Rectal smooth muscle tissue (tissue), 1 donor: ENCODE data around the gene DPYSL5.

Experiments
- H3K27ac ChIP-seq: one replicate; pipeline ENCODE4 v1.7.0; 2013; ENCODE audit warnings: low read depth, low read length, inconsistent platforms
- H3K27me3 ChIP-seq: one replicate; pipeline ENCODE4 v1.7.0; 2013; ENCODE audit warnings: low read length; ENCODE audit not compliant: control insufficient read depth, insufficient read depth
- H3K36me3 ChIP-seq: one replicate; pipeline ENCODE4 v1.7.0; 2013; ENCODE audit warnings: low read length; ENCODE audit not compliant: control insufficient read depth, insufficient read depth
- H3K4me1 ChIP-seq: one replicate; pipeline ENCODE4 v1.7.0; 2013; ENCODE audit warnings: low read length; ENCODE audit not compliant: control insufficient read depth, insufficient read depth
- H3K4me3 ChIP-seq: one replicate; pipeline ENCODE4 v1.7.0; 2013; ENCODE audit warnings: low read length
- H3K9ac ChIP-seq: one replicate; pipeline ENCODE4 v1.7.0; 2013; ENCODE audit warnings: low read length

DPYSL5 gene

DNA sequence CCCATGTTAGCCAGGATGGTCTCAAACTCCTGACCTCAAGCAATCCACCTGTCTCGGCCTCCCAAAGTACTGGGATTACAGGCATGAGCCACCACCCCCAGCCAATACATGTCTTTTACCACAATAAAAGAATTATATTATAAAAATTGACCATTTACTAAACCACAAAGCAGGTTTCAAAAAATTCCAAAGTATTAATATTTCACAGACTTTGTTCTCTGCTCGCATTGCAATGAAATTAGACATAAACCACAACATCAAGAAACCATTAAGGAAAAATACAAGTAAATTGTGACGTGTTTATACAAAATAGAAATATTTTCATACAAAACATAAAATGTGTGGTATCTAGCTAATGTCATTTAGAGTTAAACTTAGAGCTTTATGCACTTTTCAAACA is 109.1 kb downstream of the DPYSL5 start:
- no peaks in the 10 kb centered on the region for H3K36me3 ChIP-seq
- no peak overlapping the region for H3K27ac ChIP-seq
- H3K4me3 ChIP-seq = no peak overlapping the region
- H3K4me1 ChIP-seq = no peaks in the 10 kb centered on the region
- no peaks in the 10 kb centered on the region for H3K27me3 ChIP-seq
- no peak overlapping the region for H3K9ac ChIP-seq

DNA sequence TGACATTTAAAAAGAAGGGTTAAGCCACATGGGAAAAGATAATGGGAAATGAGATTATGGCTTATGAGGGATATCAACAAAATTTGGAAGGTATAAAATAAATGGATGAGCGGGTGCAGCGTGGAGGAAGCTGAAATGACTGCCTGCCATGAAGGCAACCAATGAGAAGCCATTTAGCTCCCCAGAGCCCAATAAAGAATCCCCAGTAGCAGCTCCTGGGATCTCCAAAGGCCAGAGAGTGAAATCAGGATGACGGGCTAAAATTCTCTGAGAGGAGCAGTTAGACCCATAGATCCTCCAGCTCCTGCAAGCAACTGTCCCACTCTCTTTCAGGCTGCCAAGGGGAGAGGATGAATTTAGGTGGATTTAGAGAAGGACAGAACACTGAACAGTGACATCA is 109.6 kb downstream of the DPYSL5 start:
- Histone ChIP-seq H3K4me1 (no peaks in the 10 kb centered on the region), H3K9ac (no peak overlapping the region), H3K36me3 (no peaks in the 10 kb centered on the region), H3K27me3 (no peaks in the 10 kb centered on the region), H3K4me3 (no peak overlapping the region), H3K27ac (no peak overlapping the region)

GRCh38 chr2:26959331-26959730 is 111.4 kb downstream of the DPYSL5 start:
- no peaks in the 10 kb centered on the region for H3K27me3 ChIP-seq
- no peaks in the 10 kb centered on the region for H3K4me1 ChIP-seq
- H3K27ac ChIP-seq = no peak overlapping the region
- no peak overlapping the region for H3K4me3 ChIP-seq
- H3K9ac ChIP-seq = no peak overlapping the region
- H3K36me3 ChIP-seq = no peaks in the 10 kb centered on the region

DNA sequence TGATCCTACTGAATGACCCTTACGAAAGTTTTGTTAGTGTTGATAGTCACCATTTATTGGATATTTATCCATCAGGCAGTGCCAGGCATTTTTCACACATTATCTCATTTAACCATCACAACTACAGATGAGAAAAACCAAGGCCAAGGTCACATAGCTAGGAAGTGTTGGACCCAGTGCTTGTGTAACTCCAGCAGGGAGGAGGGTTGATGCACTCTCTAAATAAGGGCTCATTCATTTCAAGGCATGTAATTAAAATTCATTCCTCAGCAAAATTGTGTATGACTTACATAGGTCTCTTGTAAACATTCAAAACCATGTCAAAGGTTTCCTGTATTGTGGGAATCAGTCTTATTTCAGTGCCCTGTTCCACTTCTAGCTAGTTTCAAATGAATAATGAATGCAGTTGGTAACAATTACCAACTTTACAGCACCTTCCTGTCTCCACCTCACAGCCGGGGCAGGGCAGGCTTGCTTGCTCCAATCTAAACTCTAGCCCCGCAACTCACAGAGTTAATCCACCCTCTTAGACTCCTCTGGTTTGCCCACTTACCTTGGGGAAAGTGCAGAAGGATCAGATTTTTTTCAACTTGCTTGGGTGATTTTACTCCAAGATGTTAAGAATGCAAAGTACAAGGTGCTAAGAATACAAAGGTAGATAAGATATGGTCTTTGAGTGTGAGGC is 116.7 kb downstream of the DPYSL5 start:
- no peaks in the 10 kb centered on the region for H3K36me3 ChIP-seq
- H3K4me3 ChIP-seq = no peak overlapping the region
- H3K27me3 ChIP-seq = no peaks in the 10 kb centered on the region
- no peaks in the 10 kb centered on the region for H3K4me1 ChIP-seq
- no peak overlapping the region for H3K27ac ChIP-seq
- no peak overlapping the region for H3K9ac ChIP-seq

GRCh38 chr2:26968001-26968400 is 120.1 kb downstream of the DPYSL5 start:
- no peaks in the 10 kb centered on the region for H3K36me3 ChIP-seq
- H3K4me3 ChIP-seq = no peak overlapping the region
- no peak overlapping the region for H3K9ac ChIP-seq
- no peaks in the 10 kb centered on the region for H3K27me3 ChIP-seq
- H3K27ac ChIP-seq = no peak overlapping the region
- peaks cover 8% of the 10 kb centered on the region for H3K4me1 ChIP-seq

- Histone ChIP-seq H3K27ac (no peak overlapping the region), H3K4me1 (peaks cover 8% of the 10 kb centered on the region), H3K27me3 (no peaks in the 10 kb centered on the region), H3K9ac (no peak overlapping the region), H3K36me3 (no peaks in the 10 kb centered on the region), H3K4me3 (no peak overlapping the region)
These were observed 121.3 kb downstream of the DPYSL5 start for GRCh38 chr2:26969077-26969844.

- Histone ChIP-seq H3K36me3 (no peaks in the 10 kb centered on the region), H3K9ac (no peak within 1 kb of the TSS), H3K4me1 (peaks cover 8% of the 10 kb centered on the region), H3K4me3 (peak within 1 kb of the TSS; percentile 93), H3K27me3 (no peaks in the 10 kb centered on the region), H3K27ac (peak within 1 kb of the TSS; percentile 56)
These were observed 122.5 kb downstream of the DPYSL5 start, which contains the start of gene MAPRE3 for GRCh38 chr2:26970244-26970927. MAPRE3 (plus strand) TSS chr2:26970637; CDS start chr2:27022219, 51,582 bp downstream.

- peaks cover 8% of the 10 kb centered on the region for H3K4me1 ChIP-seq
- peak overlapping the region; percentile 93 for H3K4me3 ChIP-seq
- no peaks in the 10 kb centered on the region for H3K36me3 ChIP-seq
- H3K27ac ChIP-seq = peak overlapping the region; percentile 56
- no peaks in the 10 kb centered on the region for H3K27me3 ChIP-seq
- H3K9ac ChIP-seq = no peak overlapping the region
These were observed 123.1 kb downstream of the DPYSL5 start for GRCh38 chr2:26970928-26971627.

DNA sequence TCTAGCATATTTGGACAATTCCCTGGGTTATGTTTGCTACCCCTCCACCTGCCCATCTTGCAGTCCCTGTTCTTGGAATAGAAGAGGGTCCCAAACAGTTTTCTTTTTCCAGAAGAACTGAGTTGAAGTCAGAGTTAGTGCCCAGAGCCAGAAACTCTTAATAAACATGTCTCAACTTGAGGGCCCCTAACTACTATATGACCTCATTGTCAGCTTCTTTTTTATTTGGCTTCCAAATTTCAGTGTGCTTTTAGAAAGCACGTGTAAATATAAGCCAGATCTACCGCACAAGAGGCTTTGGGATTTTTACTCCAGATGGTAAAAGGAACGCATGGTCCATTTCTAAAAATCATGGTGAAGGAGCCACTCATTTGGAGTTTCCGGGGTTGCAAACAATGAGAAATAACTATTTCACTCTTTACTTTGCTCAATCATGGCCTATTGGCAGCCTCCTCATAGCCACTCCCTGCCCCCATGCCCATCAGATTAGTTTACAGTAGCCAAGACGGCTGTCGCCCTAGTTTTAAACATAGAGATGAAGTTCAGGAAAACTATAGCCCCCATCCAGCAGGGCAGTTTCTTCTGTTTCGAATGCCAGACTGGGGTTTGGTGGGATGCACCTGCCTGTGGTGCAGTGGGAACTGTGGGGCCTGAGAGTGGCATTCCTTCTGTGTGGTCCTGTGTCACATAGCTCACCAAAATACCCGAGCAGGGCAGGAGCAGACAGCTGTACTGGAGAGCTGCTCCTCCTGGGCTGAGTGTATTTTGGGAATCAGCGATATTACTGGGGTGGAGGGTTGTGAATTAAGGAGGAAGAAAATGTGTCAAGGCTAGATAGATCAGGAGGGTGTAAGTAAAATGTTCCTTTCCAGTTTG is 124.2 kb downstream of the DPYSL5 start:
- Histone ChIP-seq H3K36me3 (no peaks in the 10 kb centered on the region), H3K4me3 (no peak overlapping the region), H3K4me1 (peaks cover 8% of the 10 kb centered on the region), H3K9ac (no peak overlapping the region), H3K27ac (no peak overlapping the region), H3K27me3 (no peaks in the 10 kb centered on the region)

DNA sequence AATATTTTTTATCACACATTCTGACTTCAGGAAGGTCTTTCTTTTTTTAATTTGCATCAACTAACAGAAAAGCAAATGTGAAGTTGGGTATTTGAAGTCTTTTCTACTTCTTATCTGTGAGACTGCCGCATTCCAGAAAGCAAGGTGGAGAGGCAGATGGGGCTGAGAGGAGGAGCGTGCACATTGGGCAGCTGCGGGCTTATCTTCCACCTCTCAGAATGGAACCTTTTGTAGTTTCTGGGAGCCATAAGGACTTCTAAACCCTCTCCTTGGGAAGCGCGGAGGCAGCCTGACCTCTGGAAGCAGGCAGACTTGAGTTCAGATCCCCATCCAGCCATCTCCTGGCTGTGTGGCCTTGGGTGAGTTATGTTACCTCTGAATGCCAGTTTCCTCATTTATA is 126.4 kb downstream of the DPYSL5 start:
- Histone ChIP-seq H3K27me3 (no peaks in the 10 kb centered on the region), H3K4me3 (no peak overlapping the region), H3K9ac (no peak overlapping the region), H3K36me3 (no peaks in the 10 kb centered on the region), H3K27ac (no peak overlapping the region), H3K4me1 (peaks cover 8% of the 10 kb centered on the region)

- no peak overlapping the region for H3K9ac ChIP-seq
- H3K36me3 ChIP-seq = no peaks in the 10 kb centered on the region
- no peak overlapping the region for H3K4me3 ChIP-seq
- H3K27me3 ChIP-seq = no peaks in the 10 kb centered on the region
- peaks cover 6% of the 10 kb centered on the region for H3K4me1 ChIP-seq
- no peak overlapping the region for H3K27ac ChIP-seq
These were observed 127.2 kb downstream of the DPYSL5 start for GRCh38 chr2:26975102-26975501.
